Measurements from ENCODE around the gene PPP6R3. TPM values are rescaled to one million over a fixed set of nuclear protein-coding genes. Genes with fewer than 3 reads are reported as not detected.

Gene PPP6R3
- total RNA-seq, 4 donors from 2014 or later = 103 to 150 (median 119) TPM

GRCh38 chr11:68459886-68460740 lies 439 bp upstream of the PPP6R3 start:
- DNase-seq (ENCODE audit: low spot score in 2 of 2) = peak; percentile 94 to 97
- H3K36me3 ChIP-seq = no peaks in the 10 kb centered on the region
- whole genome bisulfite sequencing, 2 donors = 3 to 5% methylated on average over 38 to 50 of the region's 56 CpGs
- H3K27me3 ChIP-seq = no peaks in the 10 kb centered on the region
- TF ChIP-seq POLR2A (IDR thresholded peaks at IDR 0.05) (peak in 1 of 2 donors; percentile 2), EP300 (IDR thresholded peaks at IDR 0.05) (peak; percentile 39 to 49)
- TF ChIP-seq, protein P1, sequence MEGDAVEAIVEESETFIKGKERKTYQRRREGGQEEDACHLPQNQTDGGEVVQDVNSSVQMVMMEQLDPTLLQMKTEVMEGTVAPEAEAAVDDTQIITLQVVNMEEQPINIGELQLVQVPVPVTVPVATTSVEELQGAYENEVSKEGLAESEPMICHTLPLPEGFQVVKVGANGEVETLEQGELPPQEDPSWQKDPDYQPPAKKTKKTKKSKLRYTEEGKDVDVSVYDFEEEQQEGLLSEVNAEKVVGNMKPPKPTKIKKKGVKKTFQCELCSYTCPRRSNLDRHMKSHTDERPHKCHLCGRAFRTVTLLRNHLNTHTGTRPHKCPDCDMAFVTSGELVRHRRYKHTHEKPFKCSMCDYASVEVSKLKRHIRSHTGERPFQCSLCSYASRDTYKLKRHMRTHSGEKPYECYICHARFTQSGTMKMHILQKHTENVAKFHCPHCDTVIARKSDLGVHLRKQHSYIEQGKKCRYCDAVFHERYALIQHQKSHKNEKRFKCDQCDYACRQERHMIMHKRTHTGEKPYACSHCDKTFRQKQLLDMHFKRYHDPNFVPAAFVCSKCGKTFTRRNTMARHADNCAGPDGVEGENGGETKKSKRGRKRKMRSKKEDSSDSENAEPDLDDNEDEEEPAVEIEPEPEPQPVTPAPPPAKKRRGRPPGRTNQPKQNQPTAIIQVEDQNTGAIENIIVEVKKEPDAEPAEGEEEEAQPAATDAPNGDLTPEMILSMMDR (IDR thresholded peaks at IDR 0.05) = peak in 2 of 5 experiments; percentile 14 to 46
- peak overlapping the region; percentile 91 to 96 (median 95) for H3K27ac ChIP-seq
- H3K9me3 ChIP-seq = no peaks in the 10 kb centered on the region
- peaks cover 0 to 54% (median 31%) of the 10 kb centered on the region in 4 donors for H3K4me1 ChIP-seq
- peak overlapping the region; percentile 60 to 87 (median 80) for H3K4me3 ChIP-seq

- Histone ChIP-seq H3K36me3 (no peaks in the 10 kb centered on the region), H3K27me3 (no peaks in the 10 kb centered on the region), H3K4me1 (peaks cover 0 to 57% (median 43%) of the 10 kb centered on the region in 4 donors), H3K4me3 (peak overlapping the region; percentile 60 to 87 (median 80)), H3K27ac (peak overlapping the region; percentile 91 to 96 (median 95)), H3K9me3 (no peaks in the 10 kb centered on the region)
- TF ChIP-seq POLR2A (IDR thresholded peaks at IDR 0.05) = no peak
- DNase-seq (ENCODE audit: low spot score in 2 of 2) = no peak
- 1 to 2% methylated on average over 12 of the region's 12 CpGs for WGBS, 2 donors
Measured at GRCh38 chr11:68461575-68461917, 994 bp downstream of the PPP6R3 start.

GRCh38 chr11:68463714-68464113 lies 3.2 kb downstream of the PPP6R3 start:
- Histone ChIP-seq H3K4me1 (peaks cover 0 to 75% (median 53%) of the 10 kb centered on the region in 4 donors), H3K9me3 (no peaks in the 10 kb centered on the region), H3K27me3 (no peaks in the 10 kb centered on the region), H3K36me3 (no peaks in the 10 kb centered on the region), H3K4me3 (no peak overlapping the region), H3K27ac (no peak overlapping the region)
- WGBS, 2 donors = 64 to 80% methylated on average over 1 of the region's 1 CpG
- TF ChIP-seq, protein P1 (IDR thresholded peaks at IDR 0.05) = no peak
- TF ChIP-seq POLR2A (IDR thresholded peaks at IDR 0.05) (no peak), EP300 (IDR thresholded peaks at IDR 0.05) (no peak)
- no peak for DNase-seq (ENCODE audit: low spot score in 2 of 2)

GRCh38 chr11:68467201-68467834 lies 6.8 kb downstream of the PPP6R3 start:
- WGBS, 2 donors = 62 to 63% methylated on average over 8 of the region's 8 CpGs
- Histone ChIP-seq H3K27me3 (no peaks in the 10 kb centered on the region), H3K4me3 (no peak overlapping the region), H3K4me1 (peaks cover 0 to 93% (median 76%) of the 10 kb centered on the region in 4 donors), H3K36me3 (no peaks in the 10 kb centered on the region), H3K27ac (no peak overlapping the region), H3K9me3 (no peaks in the 10 kb centered on the region)
- DNase-seq (ENCODE audit: low spot score in 2 of 2) = no peak
- TF ChIP-seq, protein P1 (IDR thresholded peaks at IDR 0.05) = no peak
- TF ChIP-seq EP300 (IDR thresholded peaks at IDR 0.05) (no peak), POLR2A (IDR thresholded peaks at IDR 0.05) (no peak)

DNA sequence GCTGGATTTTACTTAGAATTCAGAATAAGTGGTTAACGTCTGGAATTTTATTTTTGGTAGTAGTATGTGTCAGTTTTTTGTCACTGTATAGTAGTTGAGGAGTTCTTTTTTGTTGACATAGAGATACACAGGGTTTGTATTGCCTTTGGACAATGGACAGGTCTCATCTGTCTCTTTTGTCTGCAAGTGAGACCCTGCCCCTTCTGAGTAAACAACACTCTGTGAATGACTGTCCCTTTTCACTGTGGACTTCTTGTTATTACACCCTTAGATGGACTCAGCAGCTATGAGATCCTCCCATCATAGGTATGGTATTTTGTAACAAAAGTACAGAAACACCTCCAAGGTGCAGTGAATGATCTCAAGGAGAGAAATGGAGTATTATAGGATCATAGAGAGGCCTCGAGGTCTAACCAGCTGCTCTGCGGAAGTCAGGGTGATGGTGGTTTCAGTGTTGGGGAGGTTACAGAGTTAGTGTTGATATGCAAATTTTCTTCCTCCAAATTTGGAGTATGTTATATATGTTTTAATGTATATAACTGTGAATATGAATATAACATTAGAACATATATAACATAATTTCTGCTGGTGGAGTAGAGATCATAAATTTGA lies 7.8 kb downstream of the PPP6R3 start:
- H3K27ac ChIP-seq = no peak overlapping the region
- no peak overlapping the region for H3K4me3 ChIP-seq
- no peaks in the 10 kb centered on the region for H3K27me3 ChIP-seq
- no peak for DNase-seq (ENCODE audit: low spot score in 2 of 2)
- 45 to 63% methylated on average over 3 of the region's 3 CpGs for WGBS, 2 donors
- no peaks in the 10 kb centered on the region for H3K36me3 ChIP-seq
- TF ChIP-seq POLR2A (IDR thresholded peaks at IDR 0.05) (no peak), EP300 (IDR thresholded peaks at IDR 0.05) (no peak)
- TF ChIP-seq, protein P1 (IDR thresholded peaks at IDR 0.05) = no peak
- peaks cover 0 to 92% (median 69%) of the 10 kb centered on the region in 4 donors for H3K4me1 ChIP-seq
- H3K9me3 ChIP-seq = no peaks in the 10 kb centered on the region
